Measurements from ENCODE around the gene TMEM98. TPM values are rescaled to one million over a fixed set of nuclear protein-coding genes. Genes with fewer than 3 reads are reported as not detected.
"Not testable (repeated sequence)": the region's sequence is repeated elsewhere in the genome, so short reads cannot be mapped to it uniquely, and the experiment has no call there.

TMEM98 gene
- total RNA-seq, 2 experiments from 2014 or later: 0.17 to 0.58 TPM

DNA sequence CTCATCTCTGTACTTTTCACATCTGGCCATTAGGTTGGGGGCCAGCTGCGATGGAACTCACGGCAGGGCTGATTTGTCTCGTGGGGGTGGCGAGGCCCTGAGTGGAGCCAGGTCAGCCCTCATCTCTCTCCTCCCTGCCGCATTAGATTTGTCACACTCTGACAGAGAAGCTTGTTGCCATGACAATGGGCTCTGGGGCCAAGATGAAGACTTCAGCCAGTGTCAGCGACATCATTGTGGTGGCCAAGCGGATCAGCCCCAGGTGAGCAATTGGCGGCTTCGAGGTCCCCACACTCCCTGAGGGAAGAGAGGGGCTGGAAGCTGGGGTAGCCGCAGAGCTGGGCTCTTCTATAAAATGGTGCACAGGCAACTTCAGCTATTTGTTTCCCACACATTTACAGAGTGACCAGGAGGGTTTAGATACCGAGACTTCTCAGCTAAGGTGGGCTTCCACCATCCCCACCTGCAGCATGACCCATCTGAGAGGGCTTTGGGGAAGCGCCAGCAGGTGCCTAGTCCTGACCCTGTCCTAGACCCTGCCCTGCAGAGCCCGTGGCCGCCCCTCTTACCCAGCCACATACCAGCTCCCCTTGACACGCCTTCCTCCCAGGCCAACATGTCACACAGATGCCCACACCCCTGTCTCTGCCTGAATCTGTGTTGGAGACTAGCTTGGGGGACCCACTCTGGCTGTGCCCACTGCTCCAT, 8.4 kb downstream of the TMEM98 start:
- H3K27ac Mint-ChIP-seq: no peak overlapping the region
- H3K4me3 Mint-ChIP-seq: no peak overlapping the region
- peaks cover 1% of the 10 kb centered on the region for H3K9me3 Mint-ChIP-seq
- ChIA-PET POLR2A (interaction anchor here (0.6 kb wide), 1 partner anchor 671 kb away, joined by 3 read pairs; no protein-coding TSS in a partner anchor), CTCF (interaction anchor here (0.5 to 2.2 kb wide), 14 partner anchors 12 to 828 kb away, joined by 3 to 19 read pairs (median 3); partner anchors contain the start of gene MYO1D)
- H3K4me1 Mint-ChIP-seq: peaks cover 2% of the 10 kb centered on the region
- H3K27me3 Mint-ChIP-seq: peaks cover 29% of the 10 kb centered on the region
- DNase-seq: no peak
- no peaks in the 10 kb centered on the region for H3K36me3 Mint-ChIP-seq (ENCODE audit: low read depth)

DNA sequence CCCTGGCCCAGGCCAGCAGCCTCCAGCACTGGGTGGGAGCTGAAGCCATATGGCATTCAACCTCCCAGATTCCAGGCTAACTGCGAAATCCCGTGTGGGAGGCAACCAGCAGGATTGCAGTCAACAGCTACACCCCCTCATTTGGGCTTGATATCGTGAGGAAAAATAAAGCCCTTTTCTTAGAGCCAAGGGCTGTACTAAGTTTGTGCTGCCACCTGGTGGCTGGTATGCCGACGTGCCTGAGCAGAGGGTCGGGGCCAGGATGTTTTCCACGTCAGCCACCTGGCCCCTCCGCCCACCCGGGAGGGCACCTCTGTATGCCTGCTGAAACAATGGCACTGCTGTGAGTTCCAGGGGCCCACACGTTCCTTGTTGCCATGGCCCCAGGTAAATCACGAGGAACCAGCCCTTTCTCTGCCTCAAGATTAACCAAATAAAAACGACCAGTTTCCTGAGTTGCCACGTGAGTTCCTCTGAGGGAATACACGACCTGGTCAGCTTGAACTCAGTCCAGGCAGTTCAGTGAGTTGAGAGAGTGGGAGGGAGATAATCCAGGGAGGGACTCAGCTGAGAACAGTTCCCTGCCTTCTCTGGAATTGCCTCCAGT, 9.0 kb downstream of the TMEM98 start:
- Mint-ChIP-seq H3K4me1 (peaks cover 2% of the 10 kb centered on the region), H3K27me3 (peaks cover 25% of the 10 kb centered on the region), H3K36me3 (ENCODE audit: low read depth) (no peaks in the 10 kb centered on the region), H3K9me3 (peaks cover 3% of the 10 kb centered on the region), H3K4me3 (no peak overlapping the region), H3K27ac (no peak overlapping the region)
- CTCF ChIA-PET: interaction anchor here (0.5 to 2.2 kb wide), 14 partner anchors 13 to 828 kb away, joined by 3 to 19 read pairs (median 4); partner anchors contain the start of gene MYO1D
- DNase-seq: peak; percentile 65
- POLR2A ChIA-PET: interaction anchor here (0.6 kb wide), 1 partner anchor 672 kb away, joined by 3 read pairs; no protein-coding TSS in a partner anchor

- Mint-ChIP-seq H3K27ac (no peak overlapping the region), H3K4me3 (no peak overlapping the region)
These were observed 12.9 kb downstream of the TMEM98 start for GRCh38 chr17:32940706-32941390.

DNA sequence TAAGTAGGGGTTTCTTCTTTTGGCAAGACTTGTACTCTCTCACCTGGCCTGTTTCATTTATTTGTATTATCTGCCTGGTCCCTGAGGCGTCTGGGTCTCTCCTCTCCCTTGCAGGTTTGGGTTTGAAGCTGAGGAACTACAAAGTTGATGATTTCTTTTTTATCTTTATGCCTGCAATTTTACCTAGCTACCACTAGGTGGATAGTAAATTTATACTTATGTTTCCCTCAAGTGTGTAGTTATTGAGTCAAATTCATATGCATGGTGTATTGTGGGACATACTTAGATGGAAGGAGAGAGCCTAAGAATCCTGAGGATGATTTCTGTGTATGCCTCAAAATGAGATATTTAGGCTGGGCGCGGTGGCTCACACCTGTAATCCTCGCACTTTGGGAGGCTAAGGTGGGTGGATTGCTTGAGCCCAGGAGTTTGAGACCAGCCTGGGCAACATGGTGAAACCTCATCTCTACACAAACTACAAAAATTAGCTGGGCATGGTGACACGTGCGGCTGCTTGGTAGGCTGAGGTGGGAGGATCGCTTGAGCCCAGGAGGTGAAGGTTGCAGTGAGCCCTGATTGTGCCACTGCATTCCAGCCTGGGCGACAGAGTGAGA, 13.6 kb downstream of the TMEM98 start:
- Mint-ChIP-seq H3K27me3 (peaks cover 16% of the 10 kb centered on the region), H3K4me3 (no peak overlapping the region), H3K4me1 (peaks cover 2% of the 10 kb centered on the region), H3K27ac (no peak overlapping the region), H3K9me3 (peaks cover 3% of the 10 kb centered on the region), H3K36me3 (ENCODE audit: low read depth) (no peaks in the 10 kb centered on the region)
- no peak for DNase-seq
- CTCF ChIA-PET: interaction anchor here (0.8 to 1.6 kb wide), 7 partner anchors 13 to 155 kb away, joined by 3 to 5 read pairs (median 3); no protein-coding TSS in a partner anchor
- POLR2A ChIA-PET: interaction anchor here (0.6 kb wide), 1 partner anchor 599 kb away, joined by 3 read pairs; no protein-coding TSS in a partner anchor

More at GRCh38 chr17:32940706-32941390, 12.9 kb downstream of the TMEM98 start:
- no peak for DNase-seq
- CTCF ChIA-PET: interaction anchor here (0.8 to 1.6 kb wide), 6 partner anchors 14 to 148 kb away, joined by 3 to 5 read pairs (median 3); no protein-coding TSS in a partner anchor
- H3K36me3 Mint-ChIP-seq (ENCODE audit: low read depth): no peaks in the 10 kb centered on the region
- peaks cover 2% of the 10 kb centered on the region for H3K4me1 Mint-ChIP-seq
- POLR2A ChIA-PET: interaction anchor here (0.6 kb wide), 1 partner anchor 600 kb away, joined by 3 read pairs; no protein-coding TSS in a partner anchor
- peaks cover 3% of the 10 kb centered on the region for H3K9me3 Mint-ChIP-seq
- peaks cover 14% of the 10 kb centered on the region for H3K27me3 Mint-ChIP-seq

- ChIA-PET CTCF (no interaction called here), POLR2A (no interaction called here)
- Mint-ChIP-seq H3K27ac (no peak overlapping the region), H3K4me1 (no peaks in the 10 kb centered on the region), H3K27me3 (peaks cover 21% of the 10 kb centered on the region), H3K9me3 (peaks cover 3% of the 10 kb centered on the region), H3K36me3 (ENCODE audit: low read depth) (no peaks in the 10 kb centered on the region), H3K4me3 (no peak overlapping the region)
- no peak for DNase-seq
These were observed 15.3 kb downstream of the TMEM98 start for GRCh38 chr17:32943206-32943605.

DNA sequence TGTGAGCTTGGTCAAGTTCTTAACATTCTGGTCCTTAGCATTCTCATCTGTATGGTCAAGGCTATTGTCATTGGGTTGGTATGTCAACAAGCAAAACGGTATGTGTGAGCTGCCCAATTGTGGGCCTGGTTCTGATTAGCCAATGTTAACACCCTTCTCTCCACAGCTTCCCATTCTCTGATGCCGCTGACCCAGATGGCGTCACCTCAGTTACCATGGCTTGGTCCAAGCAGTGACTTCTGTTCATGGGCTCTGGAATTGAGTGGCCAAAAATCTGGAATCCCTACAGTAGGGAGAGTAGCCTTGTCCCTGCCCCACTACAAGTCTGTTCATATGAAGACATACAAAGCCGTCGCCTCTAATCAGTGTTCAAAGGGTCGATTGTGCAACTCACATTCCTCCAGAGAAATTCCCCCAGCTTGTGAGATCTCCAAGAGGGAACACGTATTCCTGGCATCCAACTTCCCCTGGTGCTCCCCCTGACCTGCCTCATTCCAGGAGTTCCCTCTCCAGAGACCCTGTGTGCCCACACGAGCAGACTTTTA, 15.8 kb downstream of the TMEM98 start:
- ChIA-PET CTCF (no interaction called here), POLR2A (no interaction called here)
- Mint-ChIP-seq H3K4me1 (no peaks in the 10 kb centered on the region), H3K27ac (no peak overlapping the region), H3K27me3 (peaks cover 19% of the 10 kb centered on the region), H3K4me3 (no peak overlapping the region), H3K36me3 (ENCODE audit: low read depth) (no peaks in the 10 kb centered on the region), H3K9me3 (peaks cover 3% of the 10 kb centered on the region)
- DNase-seq: no peak

GRCh38 chr17:32944248-32945020, 16.5 kb downstream of the TMEM98 start:
- Mint-ChIP-seq H3K9me3 (peaks cover 3% of the 10 kb centered on the region), H3K36me3 (ENCODE audit: low read depth) (no peaks in the 10 kb centered on the region), H3K4me1 (no peaks in the 10 kb centered on the region), H3K27ac (no peak overlapping the region), H3K4me3 (no peak overlapping the region), H3K27me3 (peaks cover 21% of the 10 kb centered on the region)
- POLR2A ChIA-PET: no interaction called here
- DNase-seq: no peak
- CTCF ChIA-PET: no interaction called here

GRCh38 chr17:32946375-32947135, 18.6 kb downstream of the TMEM98 start:
- Mint-ChIP-seq H3K4me3 (no peak overlapping the region), H3K27me3 (peaks cover 19% of the 10 kb centered on the region), H3K27ac (no peak overlapping the region), H3K4me1 (no peaks in the 10 kb centered on the region), H3K9me3 (no peaks in the 10 kb centered on the region), H3K36me3 (ENCODE audit: low read depth) (no peaks in the 10 kb centered on the region)
- DNase-seq: no peak
- POLR2A ChIA-PET: interaction anchor here (0.6 kb wide), 1 partner anchor 566 kb away, joined by 3 read pairs; no protein-coding TSS in a partner anchor
- CTCF ChIA-PET: interaction anchor here (0.5 to 1.2 kb wide), 3 partner anchors 10 to 334 kb away, joined by 3 read pairs; no protein-coding TSS in a partner anchor

DNA sequence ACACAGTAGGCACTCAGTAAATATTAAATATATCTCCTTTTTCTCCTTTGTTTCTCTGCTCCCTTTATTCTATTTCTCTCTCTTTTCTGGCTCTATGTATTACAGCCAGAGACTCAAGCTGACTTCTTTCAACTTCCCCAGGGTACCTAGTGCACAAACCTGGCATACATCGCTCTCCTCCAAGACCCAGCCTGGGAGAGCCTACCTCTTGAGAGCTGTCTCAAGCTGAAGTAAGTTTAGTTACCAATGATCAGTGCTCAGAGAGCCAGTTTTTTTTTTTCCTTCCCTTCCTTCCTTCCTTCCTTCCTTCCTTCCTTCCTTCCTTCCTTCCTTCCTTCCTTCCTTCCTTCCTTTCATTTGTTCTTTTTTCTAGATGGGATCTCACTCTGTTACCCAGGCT, 19.8 kb downstream of the TMEM98 start:
- no peaks in the 10 kb centered on the region for H3K36me3 Mint-ChIP-seq (ENCODE audit: low read depth)
- peaks cover 23% of the 10 kb centered on the region for H3K27me3 Mint-ChIP-seq
- H3K27ac Mint-ChIP-seq: no peak overlapping the region
- ChIA-PET POLR2A (no interaction called here), CTCF (interaction anchor here (0.7 to 1.2 kb wide), 2 partner anchors 9 to 14 kb away, joined by 3 read pairs; no protein-coding TSS in a partner anchor)
- no peaks in the 10 kb centered on the region for H3K9me3 Mint-ChIP-seq
- H3K4me3 Mint-ChIP-seq: no peak overlapping the region
- DNase-seq: no peak
- H3K4me1 Mint-ChIP-seq: no peaks in the 10 kb centered on the region

DNA sequence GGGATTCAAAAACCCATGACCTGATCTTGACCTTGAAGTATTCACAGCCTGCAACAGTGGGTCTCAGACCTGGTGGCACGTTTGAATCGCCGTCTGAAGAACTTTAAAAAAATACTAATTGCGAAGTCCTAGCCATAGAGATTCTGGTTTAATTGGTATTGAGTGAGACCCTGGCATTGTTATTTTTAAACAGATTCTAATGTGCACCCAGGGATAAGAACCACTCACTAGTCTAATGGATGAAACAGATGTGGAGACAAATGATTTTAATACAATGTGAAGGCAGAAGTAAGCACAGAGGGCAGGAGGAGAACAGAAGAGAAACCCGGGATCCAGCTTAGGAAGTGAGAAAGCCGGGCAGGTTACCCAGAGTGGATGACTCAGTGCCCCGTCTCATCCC, 21.2 kb downstream of the TMEM98 start:
- POLR2A ChIA-PET: no interaction called here
- no peak for DNase-seq
- H3K4me1 Mint-ChIP-seq: no peaks in the 10 kb centered on the region
- H3K36me3 Mint-ChIP-seq (ENCODE audit: low read depth): no peaks in the 10 kb centered on the region
- H3K4me3 Mint-ChIP-seq: no peak overlapping the region
- CTCF ChIA-PET: no interaction called here
- no peak overlapping the region for H3K27ac Mint-ChIP-seq
- H3K9me3 Mint-ChIP-seq: no peaks in the 10 kb centered on the region
- peaks cover 27% of the 10 kb centered on the region for H3K27me3 Mint-ChIP-seq

- POLR2A ChIA-PET; H3K4me3 Mint-ChIP-seq; H3K9me3 Mint-ChIP-seq; H3K27ac Mint-ChIP-seq; DNase-seq; H3K36me3 Mint-ChIP-seq (ENCODE audit: low read depth); CTCF ChIA-PET; H3K4me1 Mint-ChIP-seq: not testable (repeated sequence)
- H3K27me3 Mint-ChIP-seq: peaks cover 15% of the 10 kb centered on the region
These were observed 24.5 kb downstream of the TMEM98 start for GRCh38 chr17:32952491-32952890.

Data from activated CD4-positive, alpha-beta T cell treated with anti-CD3 and anti-CD28 coated beads, Interleukin-2, amount 10 ng/mL, durations not matched to agents 7 days and 5 days (primary cell).